K562 (cell line): ENCODE measurements around the gene ST8SIA1. TPM values are rescaled to one million over a fixed set of nuclear protein-coding genes. Genes with fewer than 3 reads are reported as not detected.

Experiments used
- ATAC-seq: fragments of 200-7000 bp; cut with Tn5 transposase; 3 replicates; pipeline ENCODE4 v1.9.1; 2020; ENCODE audit warnings: moderate library complexity
- BruUV-seq: library from RNA; stranded (reverse); fragments of 400-500 nt; replicated peaks from 2 replicates; lab custom pipeline; 2021; lab: Mats Ljungman, UMichigan
- CTCF ChIA-PET: fragments of 300-600 bp; formaldehyde crosslinking; extraction: SDS; loops from one replicate; lab custom pipeline; 2021; ENCODE audit warnings: low intra/inter-chr PET ratio; lab: Yijun Ruan, JAX
- POLR2A ChIA-PET: fragments of 300-600, 350-650 bp; sonication (Branson Sonifier 250); formaldehyde crosslinking; extraction: SDS; loops from one replicate; lab custom pipeline; 2021; ENCODE audit warnings: antibody characterized with exemption, inconsistent platforms; lab: Yijun Ruan, JAX
- DNase-seq, 4 experiments: peaks; one replicate each; pipeline versions ENCODE4 v3.0.0 to v3.0.0-alpha.2; 2011 to 2018; ENCODE audit warnings: low spot score in 3 of 4, mixed read lengths in 3 of 4; ENCODE audit errors: extremely low read depth in 1 of 4
- FAIRE-seq: peaks from 2 replicates; lab custom pipeline; 2011; peaks lifted over from hg19 to GRCh38; lab: Jason Lieb, UNC
- H2AFZ ChIP-seq: 2 replicates; pipeline ENCODE4 v1.6.0; 2011; ENCODE audit warnings: low read depth, low read length, control low read depth, inconsistent platforms
- H3K27ac ChIP-seq: fragments of 200-600 bp; 3 replicates; pipeline ENCODE4 v1.8.0; 2011; ENCODE audit warnings: low read depth, mild to moderate bottlenecking, control low read depth, inconsistent platforms, low read length, moderate library complexity, mixed read lengths; ENCODE audit errors: extremely low read depth
- H3K27me3 ChIP-seq, 2 experiments: fragments of 300-600 bp in 1 of 2; 2 replicates in 1 of 2; 3 replicates in 1 of 2; pipeline versions ENCODE4 v1.6.0 to v1.8.0; 2011; ENCODE audit warnings: inconsistent platforms in 2 of 2, low read length in 2 of 2, mild to moderate bottlenecking in 1 of 2, mixed read lengths in 1 of 2, moderate library complexity in 1 of 2; ENCODE audit not compliant: control insufficient read depth in 2 of 2, insufficient read depth in 2 of 2
- H3K36me3 ChIP-seq: fragments of 300-600 bp; 3 replicates; pipeline ENCODE4 v1.8.0; 2011; ENCODE audit warnings: mild to moderate bottlenecking, low read length, inconsistent platforms; ENCODE audit not compliant: control insufficient read depth, insufficient read depth
- H3K4me1 ChIP-seq, 2 experiments: fragments of 200-600 bp in 1 of 2; replicated peaks in 1 of 2; 2 replicates in 1 of 2; 3 replicates in 1 of 2; pipeline versions ENCODE4 v1.5.1 to v1.8.0; 2011; ENCODE audit warnings: inconsistent platforms in 2 of 2, low read length in 2 of 2, mild to moderate bottlenecking in 1 of 2, mixed read lengths in 1 of 2, moderate library complexity in 1 of 2; ENCODE audit not compliant: control insufficient read depth in 2 of 2, insufficient read depth in 2 of 2
- H3K4me2 ChIP-seq: 2 replicates; pipeline ENCODE4 v1.6.1; 2011; ENCODE audit warnings: low read length, control low read depth, inconsistent platforms, mixed read lengths; ENCODE audit not compliant: insufficient read depth
- H3K4me3 ChIP-seq: fragments of 200-600 bp; sonication (generic), shearing (Covaris generic); 2 replicates; pipeline ENCODE4 v1.5.1; 2016; ENCODE audit warnings: control low read depth, inconsistent platforms
- H3K79me2 ChIP-seq: fragments of 200-600 bp; 3 replicates; pipeline ENCODE4 v1.8.0; 2011; ENCODE audit warnings: low read length, inconsistent platforms; ENCODE audit not compliant: control insufficient read depth, insufficient read depth
- H3K9ac ChIP-seq, 2 experiments: 2 replicates each; pipeline versions ENCODE4 v1.6.0 to v1.6.1; 2011; ENCODE audit warnings: low read depth in 2 of 2, low read length in 2 of 2, control low read depth in 1 of 2, inconsistent platforms in 1 of 2, mild to moderate bottlenecking in 1 of 2, mixed read lengths in 1 of 2; ENCODE audit not compliant: insufficient read depth in 1 of 2
- H3K9me1 ChIP-seq: one replicate; pipeline ENCODE4 v1.6.0; 2011; ENCODE audit warnings: inconsistent platforms, mild to moderate bottlenecking, low read length, moderate library complexity; ENCODE audit not compliant: control insufficient read depth, insufficient read depth
- H3K9me3 ChIP-seq: replicated peaks from 2 replicates; pipeline ENCODE4 v1.5.1; 2011; ENCODE audit warnings: low read depth, low read length, inconsistent platforms; ENCODE audit not compliant: control insufficient read depth, insufficient read depth
- H4K20me1 ChIP-seq: replicated peaks from 2 replicates; pipeline ENCODE4 v1.6.1; 2011; ENCODE audit warnings: low read length, inconsistent platforms, mixed read lengths; ENCODE audit not compliant: control insufficient read depth, insufficient read depth
- CBFA2T2 ChIP-seq: fragments of 450-650 bp; conservative IDR thresholded peaks from 2 replicates; pipeline ENCODE4 v1.6.1; 2017; ENCODE audit warnings: mild to moderate bottlenecking
- EP400 ChIP-seq: fragments of 450-650 bp; IDR thresholded peaks from 2 replicates; pipeline ENCODE4 v1.6.1; 2017; ENCODE audit warnings: antibody characterized with exemption, mild to moderate bottlenecking, moderate library complexity
- HNRNPH1 ChIP-seq: fragments of 200-400 bp; formaldehyde crosslinking; optimal IDR thresholded peaks from 2 replicates; pipeline ENCODE3; 2017; ENCODE audit warnings: low read depth, mild to moderate bottlenecking, low read length, moderate library complexity
- KAT8 ChIP-seq: fragments of 450-650 bp; IDR thresholded peaks from 2 replicates; pipeline ENCODE4 v1.6.1; 2016; ENCODE audit warnings: low read depth, mild to moderate bottlenecking
- KHSRP ChIP-seq: fragments of 450-650 bp; IDR thresholded peaks from 2 replicates; pipeline ENCODE4 v1.6.1; 2017
- SP1 ChIP-seq: sonication (generic); formaldehyde crosslinking; IDR thresholded peaks from 2 replicates; pipeline ENCODE4 v1.8.1; 2022; ENCODE audit warnings: mild to moderate bottlenecking, missing genetic modification reagents
- SP2 ChIP-seq: IDR thresholded peaks from 2 replicates; pipeline ENCODE4 v1.6.1; 2011; ENCODE audit warnings: mild to moderate bottlenecking, low read depth, low read length, moderate library complexity; ENCODE audit not compliant: poor library complexity, severe bottlenecking; ENCODE audit errors: extremely low read depth
- TCF3 ChIP-seq: sonication (generic); formaldehyde crosslinking; IDR thresholded peaks from 2 replicates; pipeline ENCODE4 v1.4.0; 2020; ENCODE audit warnings: mild to moderate bottlenecking, missing genetic modification reagents
- ZBTB11 ChIP-seq, 3 experiments: fragments of 200-800 bp in 1 of 3; fragments of 250-450 bp in 1 of 3; fragments of 450-650 bp in 1 of 3; sonication (Bioruptor Pico) in 1 of 3; sonication (Bioruptor generic) in 1 of 3; formaldehyde crosslinking in 1 of 3; IDR thresholded peaks; 2 replicates each; pipeline versions ENCODE4 v1.6.1 to v1.8.0; 2016 to 2022; ENCODE audit warnings: mild to moderate bottlenecking in 2 of 3, missing genetic modification characterization in 2 of 3, missing compliant biosample characterization in 1 of 3, moderate library complexity in 1 of 3
- ZNF212 ChIP-seq: fragments of 450-650 bp; formaldehyde crosslinking; IDR thresholded peaks from 2 replicates; pipeline ENCODE4 v1.4.0; 2020; ENCODE audit warnings: mild to moderate bottlenecking
- ZNF77 ChIP-seq: fragments of 250-450 bp; sonication (Bioruptor Pico); IDR thresholded peaks from 2 replicates; pipeline ENCODE4 v1.5.0; 2020
- WGBS: fragments of 100-300 bp; shearing (Covaris generic); methylation state at CpG from one replicate; pipeline ENCODE4 v1.1.6; 2016; ENCODE audit warnings: low coverage, mixed read lengths; ENCODE audit not compliant: insufficient coverage; ENCODE audit errors: missing lambda C conversion rate; 5-methylcytosine and 5-hydroxymethylcytosine counted together
- in situ Hi-C: fragments of 300-500 bp; cut with MboI; formaldehyde crosslinking; loops from 4 replicates; pipeline ENCODE4 v1.15.0; 2018; ENCODE audit warnings: inconsistent platforms, mixed read lengths
- intact Hi-C: fragments of 100-400 bp; cut with micrococcal nuclease; formaldehyde crosslinking; loops from 2 replicates; pipeline ENCODE4 v1.14.2; 2022
- polyA plus RNA-seq, 8 experiments: library from polyadenylated mRNA; depleted of rRNA in 4 of 8; stranded (reverse) in 5 of 8; unstranded in 3 of 8; fragments of >200 nt; fragmentation: Nextera tagmentation in 2 of 8; fragmentation: Illumina TruSeq in 1 of 8; extraction: Ambion mirVana in 2 of 8; extraction: Trizol in 1 of 8; gene quantifications; 2 replicates each; pipeline versions ENCODE4 v1.2.1 to v1.2.3, GENCODE V29; 2011 to 2014; ENCODE audit warnings: inconsistent platforms in 1 of 8, missing spikeins in 1 of 8
- total RNA-seq, 7 experiments: library from RNA; depleted of rRNA in 6 of 7; stranded (reverse); fragments of >200 nt in 6 of 7; fragmentation: Illumina TruSeq in 2 of 7; extraction: Trizol in 2 of 7; gene quantifications; 2 replicates each; pipeline versions ENCODE4 v1.2.1 to v1.2.3, GENCODE V29; 2011 to 2021; ENCODE audit warnings: low replicate concordance in 1 of 7

Gene ST8SIA1
- total and polyA plus RNA-seq, 9 of the 15 experiments (the other 6 are each of a cell fraction or from before 2014, with no cell fraction given): 0.86 to 26.3 (median 4.3) TPM

DNA sequence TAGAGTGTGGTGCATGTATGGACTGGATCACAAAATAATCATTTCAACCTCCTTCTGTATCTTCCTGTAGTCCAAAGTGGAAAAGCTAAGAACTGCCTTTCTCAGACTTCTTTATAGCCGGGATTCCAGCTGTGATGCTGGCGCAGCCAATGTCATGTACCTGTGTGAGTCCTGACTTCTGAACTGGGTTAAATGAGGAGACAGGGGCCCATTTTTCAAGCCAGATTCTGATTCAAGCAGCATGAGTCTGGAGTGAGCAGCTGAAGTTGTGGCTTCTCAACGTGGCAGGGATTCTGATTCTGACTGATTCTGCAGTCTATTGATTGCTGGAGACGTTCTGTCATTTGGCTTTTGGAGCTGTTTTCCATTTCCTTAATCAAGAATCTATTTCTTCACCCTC, 111.2 kb downstream of the ST8SIA1 start:
- Histone ChIP-seq H3K36me3 (no peaks in the 10 kb centered on the region), H3K9ac (no peak overlapping the region), H3K4me2 (no peak overlapping the region), H3K79me2 (no peaks in the 10 kb centered on the region), H3K4me3 (no peak overlapping the region), H3K9me1 (no peaks in the 10 kb centered on the region), H3K4me1 (no peaks in the 10 kb centered on the region), H4K20me1 (no peaks in the 10 kb centered on the region), H3K27ac (no peak overlapping the region), H3K27me3 (no peaks in the 10 kb centered on the region; a peak in 1 of 5 replicates), H2AFZ (no peak overlapping the region), H3K9me3 (no peaks in the 10 kb centered on the region)
- BruUV-seq: no TSS peak
- DNase-seq: no peak
- ChIA-PET CTCF (no interaction called here), POLR2A (no interaction called here)
- no peak for FAIRE-seq
- intact Hi-C loops: no loop called here
- 5% methylated on average over 4 of the region's 4 CpGs for WGBS
- ATAC-seq: no peak
- in situ Hi-C loops: no loop called here
- TF ChIP-seq EP400 (no peak), ZBTB11 (CRISPR knock-in tag; IDR thresholded peaks at IDR 0.05) (no peak), ZNF212 (CRISPR knock-in tag) (no peak), ZNF77 (no peak), KHSRP (no peak), TCF3 (CRISPR knock-in tag) (no peak), CBFA2T2 (no peak), HNRNPH1 (no peak), SP2 (no peak), KAT8 (no peak), SP1 (no peak)
